ENCODE data around the gene CNTN5. TPM values are rescaled to one million over a fixed set of nuclear protein-coding genes. Genes with fewer than 3 reads are reported as not detected.

CNTN5 gene
- total RNA-seq, 1 donor from 2014 or later, result not detected

DNA sequence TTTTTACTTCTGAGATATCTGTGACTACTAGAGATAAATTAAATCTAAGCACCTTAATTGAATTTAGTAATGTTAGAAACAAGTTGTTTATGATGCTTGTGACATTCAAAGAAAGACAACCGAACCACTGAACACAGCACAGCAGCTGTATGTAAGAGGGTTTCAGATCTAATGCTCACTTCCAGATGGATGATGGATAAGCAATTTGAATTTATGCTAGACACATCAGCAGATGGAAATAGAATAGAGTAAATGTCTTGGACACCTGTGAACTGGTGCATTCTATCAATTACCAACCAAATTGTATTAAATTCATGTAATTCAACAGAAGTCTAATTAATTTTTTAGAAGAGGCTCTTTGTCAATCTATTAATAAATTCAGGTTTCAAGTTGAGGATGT, 306.3 kb downstream of the CNTN5 start:
- ATAC-seq, result no peak
- intact Hi-C loops (cut with DNase I), result no loop called here

DNA sequence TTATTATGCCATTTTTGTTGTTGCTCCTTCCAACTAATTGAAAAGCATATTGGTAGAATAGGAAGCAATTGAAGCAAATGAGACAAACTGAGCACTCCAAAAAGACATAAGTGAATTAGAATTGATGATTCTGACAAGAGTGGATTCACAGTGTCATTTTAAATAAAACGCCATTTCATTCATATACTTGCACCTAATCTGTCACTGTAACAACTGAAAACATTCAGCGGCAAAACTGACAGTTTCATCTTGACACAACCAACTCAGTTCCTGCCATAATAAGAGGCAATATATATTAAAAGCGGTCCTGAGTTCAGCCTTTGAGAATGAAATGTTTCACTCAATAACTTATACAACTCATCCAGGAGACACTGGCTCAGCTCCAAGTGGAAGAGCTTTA, 306.8 kb downstream of the CNTN5 start:
- no peaks in the 10 kb centered on the region for H3K27me3 ChIP-seq
- no peak overlapping the region for H3K4me3 ChIP-seq
- no peaks in the 10 kb centered on the region for H3K9me3 ChIP-seq
- no peak for ATAC-seq
- intact Hi-C loops (cut with DNase I), result no loop called here
- no peak overlapping the region for H3K27ac ChIP-seq
- TF ChIP-seq, protein P1, sequence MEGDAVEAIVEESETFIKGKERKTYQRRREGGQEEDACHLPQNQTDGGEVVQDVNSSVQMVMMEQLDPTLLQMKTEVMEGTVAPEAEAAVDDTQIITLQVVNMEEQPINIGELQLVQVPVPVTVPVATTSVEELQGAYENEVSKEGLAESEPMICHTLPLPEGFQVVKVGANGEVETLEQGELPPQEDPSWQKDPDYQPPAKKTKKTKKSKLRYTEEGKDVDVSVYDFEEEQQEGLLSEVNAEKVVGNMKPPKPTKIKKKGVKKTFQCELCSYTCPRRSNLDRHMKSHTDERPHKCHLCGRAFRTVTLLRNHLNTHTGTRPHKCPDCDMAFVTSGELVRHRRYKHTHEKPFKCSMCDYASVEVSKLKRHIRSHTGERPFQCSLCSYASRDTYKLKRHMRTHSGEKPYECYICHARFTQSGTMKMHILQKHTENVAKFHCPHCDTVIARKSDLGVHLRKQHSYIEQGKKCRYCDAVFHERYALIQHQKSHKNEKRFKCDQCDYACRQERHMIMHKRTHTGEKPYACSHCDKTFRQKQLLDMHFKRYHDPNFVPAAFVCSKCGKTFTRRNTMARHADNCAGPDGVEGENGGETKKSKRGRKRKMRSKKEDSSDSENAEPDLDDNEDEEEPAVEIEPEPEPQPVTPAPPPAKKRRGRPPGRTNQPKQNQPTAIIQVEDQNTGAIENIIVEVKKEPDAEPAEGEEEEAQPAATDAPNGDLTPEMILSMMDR (IDR thresholded peaks at IDR 0.05), result no peak
- no peaks in the 10 kb centered on the region for H3K36me3 ChIP-seq
- DNase-seq, result no peak
- H3K4me1 ChIP-seq, result no peaks in the 10 kb centered on the region

More for the DNA sequence above, 306.3 kb downstream of the CNTN5 start:
- no peak overlapping the region for H3K27ac ChIP-seq
- H3K36me3 ChIP-seq, result no peaks in the 10 kb centered on the region
- no peak for DNase-seq
- no peaks in the 10 kb centered on the region for H3K4me1 ChIP-seq
- no peak overlapping the region for H3K4me3 ChIP-seq
- TF ChIP-seq, protein P1 (IDR thresholded peaks at IDR 0.05), result no peak
- H3K9me3 ChIP-seq, result no peaks in the 10 kb centered on the region
- no peaks in the 10 kb centered on the region for H3K27me3 ChIP-seq

DNA sequence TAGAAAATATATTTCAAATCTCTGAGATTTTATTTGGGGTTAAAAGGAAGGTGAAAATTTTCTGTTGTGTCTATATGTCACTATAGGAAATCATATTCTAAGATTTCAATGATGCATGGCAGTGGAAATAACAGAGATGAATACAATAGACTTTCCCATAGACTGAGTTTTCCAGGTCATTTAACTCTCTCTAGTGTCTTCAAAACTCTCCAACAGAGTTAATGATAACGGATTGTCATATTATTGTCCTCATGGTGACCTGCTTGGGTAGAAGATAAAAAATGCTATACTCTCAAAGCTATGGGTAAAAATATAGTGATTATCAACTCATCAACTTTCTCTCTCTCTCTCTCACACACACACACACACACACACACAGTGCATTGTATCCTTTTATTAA, 312.9 kb downstream of the CNTN5 start:
- intact Hi-C loops (cut with DNase I), result no loop called here
- DNase-seq (no peak), ATAC-seq (no peak)
- Histone ChIP-seq H3K27me3 (no peaks in the 10 kb centered on the region), H3K27ac (no peak overlapping the region), H3K36me3 (no peaks in the 10 kb centered on the region), H3K4me3 (no peak overlapping the region), H3K9me3 (no peaks in the 10 kb centered on the region), H3K4me1 (no peaks in the 10 kb centered on the region)
- TF ChIP-seq, protein P1 (IDR thresholded peaks at IDR 0.05), result no peak

DNA sequence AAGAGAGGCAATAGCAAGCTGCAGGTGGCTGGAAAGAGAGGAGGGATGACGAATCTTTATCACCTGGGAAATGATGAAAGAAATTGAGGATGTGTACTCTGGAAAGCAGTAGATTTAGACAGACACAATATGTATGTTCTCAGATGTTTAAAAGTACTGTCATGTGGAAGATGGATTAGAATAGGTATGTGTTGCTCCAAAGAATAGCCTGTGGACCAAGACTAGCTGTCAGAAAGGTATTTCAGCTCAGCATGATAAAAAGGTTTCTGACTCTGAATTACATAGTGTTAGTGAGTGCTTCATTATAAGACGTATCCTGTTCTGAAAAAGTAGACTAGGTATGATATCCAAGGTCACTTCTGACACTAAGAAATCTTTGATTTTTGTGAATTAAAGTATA, 322.4 kb downstream of the CNTN5 start:
- intact Hi-C loops (cut with DNase I), result no loop called here
- Histone ChIP-seq H3K4me3 (no peak overlapping the region), H3K27ac (no peak overlapping the region), H3K27me3 (no peaks in the 10 kb centered on the region), H3K4me1 (no peaks in the 10 kb centered on the region), H3K36me3 (no peaks in the 10 kb centered on the region), H3K9me3 (no peaks in the 10 kb centered on the region)
- ATAC-seq, result no peak
- no peak for DNase-seq
- TF ChIP-seq, protein P1 (IDR thresholded peaks at IDR 0.05), result no peak

DNA sequence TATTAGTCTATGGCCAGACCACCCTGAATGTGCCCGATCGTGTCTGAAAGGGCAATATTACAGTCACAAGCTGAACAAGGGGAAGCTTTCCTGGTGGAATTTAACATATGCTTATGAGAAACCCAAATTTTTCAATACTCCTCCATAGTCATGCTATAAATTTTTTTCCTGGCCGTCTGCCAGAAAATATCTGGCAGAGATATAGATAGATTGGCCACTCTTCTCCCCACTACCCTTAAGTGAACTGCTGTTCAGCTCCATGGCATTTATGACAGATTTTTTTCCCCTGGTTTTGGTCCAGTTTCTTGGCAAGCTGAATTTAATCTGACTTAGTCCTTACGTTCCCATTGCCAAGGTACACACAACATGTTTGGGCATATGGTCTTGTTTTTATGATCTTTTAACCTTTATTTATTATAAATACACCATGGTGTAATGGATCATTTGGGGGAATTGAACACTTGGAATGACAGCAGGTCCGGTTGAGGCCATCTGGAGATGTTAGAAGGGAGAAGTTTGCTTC, 328.5 kb downstream of the CNTN5 start:
- Histone ChIP-seq H3K9me3 (no peaks in the 10 kb centered on the region), H3K27me3 (no peaks in the 10 kb centered on the region), H3K4me1 (no peaks in the 10 kb centered on the region), H3K4me3 (no peak overlapping the region), H3K27ac (no peak overlapping the region), H3K36me3 (no peaks in the 10 kb centered on the region)
- intact Hi-C loops (cut with DNase I), result no loop called here
- no peak for ATAC-seq
- DNase-seq, result no peak
- TF ChIP-seq, protein P1 (IDR thresholded peaks at IDR 0.05), result no peak

DNA sequence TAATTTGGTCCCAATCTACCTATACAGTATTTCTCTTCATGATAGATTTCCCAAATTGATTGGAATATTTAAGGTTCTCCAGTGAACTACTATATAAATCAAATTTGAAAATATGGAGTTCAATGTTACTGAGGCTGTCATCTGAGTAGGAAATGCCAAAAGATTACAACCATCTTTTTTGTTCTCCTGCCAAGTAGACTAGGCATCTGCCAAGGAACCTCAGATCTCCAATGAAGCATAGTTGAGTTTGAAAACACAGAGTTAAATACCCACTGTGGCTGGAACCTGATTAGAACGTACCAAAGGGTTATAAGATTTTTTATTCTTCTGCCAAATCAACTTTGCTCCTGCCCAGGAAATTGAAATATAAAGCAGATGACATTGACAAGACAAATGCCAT, 330.9 kb downstream of the CNTN5 start:
- Histone ChIP-seq H3K36me3 (no peaks in the 10 kb centered on the region), H3K27ac (no peak overlapping the region), H3K4me1 (no peaks in the 10 kb centered on the region), H3K4me3 (no peak overlapping the region), H3K9me3 (no peaks in the 10 kb centered on the region), H3K27me3 (no peaks in the 10 kb centered on the region)
- ATAC-seq (no peak), DNase-seq (no peak)
- TF ChIP-seq, protein P1 (IDR thresholded peaks at IDR 0.05), result no peak
- intact Hi-C loops (cut with DNase I), result no loop called here
